Cerebellar nuclear complex (tissue), 1 donor: ENCODE measurements around the gene RFNG.

ENCODE experiments used
- DNase-seq, 2 experiments: peaks; one replicate each; lab custom pipeline; 2025; lab: John Stamatoyannopoulos, UW

Gene RFNG

DNA sequence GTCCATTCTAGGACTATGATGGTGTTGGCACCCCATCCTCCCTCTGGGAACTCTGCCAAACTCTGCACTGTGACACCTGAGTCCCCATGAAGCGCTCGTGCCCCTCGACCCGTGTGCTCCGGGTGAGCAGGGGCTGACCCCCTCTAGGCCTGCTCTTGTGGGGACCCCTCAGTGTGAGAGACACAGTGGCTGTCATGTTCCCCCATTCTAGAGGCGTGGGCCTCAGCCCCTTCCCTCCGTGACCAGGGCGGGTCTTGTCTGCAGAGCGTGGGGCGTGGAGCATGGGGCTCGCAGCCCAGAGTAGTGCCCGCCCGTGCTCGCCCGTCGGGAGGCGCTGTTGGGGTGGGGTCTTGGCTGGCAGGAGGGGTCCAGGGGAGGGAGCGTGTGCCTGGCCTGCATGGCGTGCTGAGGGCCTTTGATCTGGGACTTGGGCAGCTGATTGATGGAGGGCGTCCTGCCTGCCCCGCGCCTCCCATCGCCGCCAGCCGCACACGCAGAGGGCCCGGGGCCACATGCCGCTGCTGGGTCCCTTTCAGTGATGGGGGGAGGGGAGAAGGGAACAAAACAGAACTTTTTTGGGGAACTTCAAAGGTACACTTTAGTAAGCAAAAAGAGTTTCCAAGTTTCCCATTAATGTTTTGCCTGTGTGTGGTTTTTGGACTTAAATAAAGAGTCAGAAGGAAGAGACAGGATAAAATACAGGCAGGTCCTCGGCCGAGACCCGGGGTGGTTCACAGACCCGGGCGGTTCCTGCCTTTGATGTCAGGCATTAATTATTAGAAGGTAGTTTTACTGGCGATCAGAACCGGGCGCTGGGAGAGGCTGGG lies 51.4 kb downstream of the RFNG start:
- no peak for DNase-seq

DNA sequence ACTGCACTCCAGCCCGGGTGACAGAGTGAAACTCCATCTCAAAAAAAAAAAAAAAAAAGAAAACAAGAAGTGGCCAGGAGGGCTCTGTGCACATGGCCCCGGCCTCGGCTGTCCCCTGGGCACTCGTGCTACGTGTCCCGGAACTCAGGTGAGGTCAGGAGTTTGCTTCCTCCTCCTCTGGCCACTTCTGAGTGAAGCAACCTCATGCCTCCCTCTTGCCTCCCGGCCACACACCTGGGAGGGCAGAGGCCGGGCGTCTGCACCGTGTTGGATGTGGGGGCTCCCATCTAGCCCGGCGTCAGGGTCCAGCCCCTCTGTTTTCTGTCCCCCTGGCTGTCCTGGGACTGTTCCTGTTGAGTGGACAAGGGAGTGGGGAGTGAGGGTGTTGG lies 52.0 kb downstream of the RFNG start:
- DNase-seq = no peak

- no peak for DNase-seq
Observed at GRCh38 chr17:81998691-81999438, 52.7 kb downstream of the RFNG start.

GRCh38 chr17:81998212-81998611 lies 53.4 kb downstream of the RFNG start:
- DNase-seq = no peak
